Ovary (tissue), 9 donors: ENCODE data around the gene SRCIN1. TPM values are rescaled to one million over a fixed set of nuclear protein-coding genes. Genes with fewer than 3 reads are reported as not detected.
A peak's percentile ranks its signal among the peaks of the same experiment; 100 is the strongest.

Experiments used
- DNase-seq, 5 donors: peaks; one replicate each; pipeline ENCODE4 v3.0.0-alpha.2; 2019 to 2020
- H3K27ac ChIP-seq, 2 donors: fragments of 200-600 bp; one replicate each; pipeline versions ENCODE4 v1.5.1 to v1.8.0; 2019 to 2022
- H3K27me3 ChIP-seq: fragments of 200-600 bp; one replicate; pipeline ENCODE4 v1.8.0; 2022
- H3K36me3 ChIP-seq: fragments of 200-600 bp; sonication (generic); one replicate; pipeline ENCODE4 v1.5.1; 2019
- H3K4me1 ChIP-seq: one replicate; pipeline ENCODE4 v1.8.1; 2013; ENCODE audit warnings: mild to moderate bottlenecking, moderate library complexity; ENCODE audit not compliant: insufficient read depth
- H3K4me3 ChIP-seq: fragments of 200-600 bp; sonication (generic); one replicate; pipeline ENCODE4 v1.5.1; 2017
- H3K9me3 ChIP-seq, 2 donors: fragments of 200-600 bp in 1 of 2; sonication (generic) in 1 of 2; one replicate each; pipeline versions ENCODE4 v1.5.1 to v1.8.1; 2013 to 2019; ENCODE audit warnings: mild to moderate bottlenecking in 1 of 2, moderate library complexity in 1 of 2
- CTCF ChIP-seq, 3 donors: fragments of 450-650 bp in 2 of 3; fragments of 200-600 bp in 1 of 3; IDR thresholded peaks; one replicate each; pipeline versions ENCODE4 v1.5.1 to v1.8.0; 2016 to 2022; ENCODE audit warnings: antibody characterized with exemption in 3 of 3, mild to moderate bottlenecking in 1 of 3
- EP300 ChIP-seq: sonication (generic); formaldehyde crosslinking; IDR thresholded peaks from one replicate; pipeline ENCODE4 v1.6.1; 2017; ENCODE audit warnings: antibody characterized with exemption
- POLR2A ChIP-seq: fragments of 450-650 bp; IDR thresholded peaks from one replicate; pipeline ENCODE4 v1.6.1; 2017; ENCODE audit warnings: antibody characterized with exemption, mild to moderate bottlenecking, moderate library complexity
- WGBS, 3 donors: extraction: QIAGEN DNeasy Blood & Tissue Kit in 1 of 3; methylation state at CpG; one replicate each; pipeline versions ENCODE4 v1.1.5 to v1.1.7; 2013 to 2017; 5-methylcytosine and 5-hydroxymethylcytosine counted together
- intact Hi-C, 4 donors: fragments of 100-400 bp; cut with DNase I; formaldehyde crosslinking; loops; one replicate each; pipeline versions ENCODE4 v1.11.0 to v1.15.1; 2022 to 2023
- polyA plus RNA-seq, 2 donors: library from polyadenylated mRNA; stranded (reverse); fragments of 200-250 nt in 1 of 2; fragments of 350-450 nt in 1 of 2; fragmentation: Illumina TruSeq in 1 of 2; extraction: RNeasy Lipid Tissue Mini Kit (QIAGEN cat#74804) in 1 of 2; gene quantifications; one replicate each; pipeline ENCODE4 v1.2.3, GENCODE V29; 2013 to 2014
- total RNA-seq, 7 donors: library from RNA; depleted of rRNA in 2 of 7; stranded (reverse); fragments of >200 nt in 2 of 7; fragmentation: NEBNext Ultra II Directional in 3 of 7; extraction: Animal tissue kit (Norgen Biotek cat#: 25700) in 3 of 7; gene quantifications; one replicate each; pipeline versions ENCODE4 v1.1.0 to v1.2.4, GENCODE V29; 2016 to 2023
- donor health status: DM: no; HTN: no; CAD: no; lungs with moderate emphysema.
- donor health status: DM: no; HTN: no; CAD: no.
- donor health status: Bipolar disorder and iron deficiency.
- donor health status: DM: yes; HTN: yes; CAD: no.
- donor health status: DM: no; HTN: no; CAD: no.
- donor health status: DM: yes; HTN: yes; CAD: no.

Gene SRCIN1
- total and polyA plus RNA-seq, 9 donors = 0.18 to 3.0 (median 1.0) TPM

DNA sequence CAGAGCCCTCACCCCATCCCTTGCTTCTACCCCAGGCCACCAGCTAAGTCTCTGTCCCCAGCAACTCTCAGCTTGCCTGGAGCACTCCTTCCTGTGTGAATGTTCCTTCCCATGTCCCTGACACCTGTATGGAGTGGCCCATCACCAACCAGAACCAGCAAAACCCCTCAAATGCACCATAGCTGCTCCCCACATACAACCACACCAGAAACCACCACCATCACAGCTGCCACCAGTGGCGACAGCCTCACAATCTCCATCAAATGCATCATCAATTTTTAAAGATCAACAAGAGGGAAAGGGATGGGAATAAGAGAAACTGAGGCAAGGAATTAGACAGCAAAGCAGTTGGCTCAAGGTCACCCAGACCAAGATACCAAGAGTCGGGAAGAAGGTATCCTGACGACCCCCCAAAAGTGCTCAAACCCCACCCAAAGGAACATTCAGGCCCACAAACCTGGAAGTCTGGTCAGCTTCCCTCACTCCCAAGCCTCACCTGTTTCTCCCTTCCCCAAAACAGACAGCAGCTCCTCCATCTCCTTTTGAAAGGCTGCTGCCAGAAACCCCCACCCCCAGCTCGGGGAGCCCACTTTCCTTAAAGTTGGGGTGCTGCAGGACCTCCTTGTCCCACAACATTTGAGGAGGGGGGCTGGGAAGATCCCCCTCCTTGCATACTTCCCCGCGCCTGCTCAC, 1.8 kb downstream of the SRCIN1 start:
- intact Hi-C loops = loop anchor here in 1 of 4 donors (10.0 kb wide), 1 partner anchor 61 kb away; no protein-coding TSS in a partner anchor
- no peak overlapping the region for H3K27ac ChIP-seq
- no peak for DNase-seq
- H3K36me3 ChIP-seq = no peaks in the 10 kb centered on the region
- WGBS, 3 donors = 65 to 74% (median 72%) methylated on average over 6 of the region's 6 CpGs
- peaks cover 6% of the 10 kb centered on the region for H3K4me1 ChIP-seq
- TF ChIP-seq EP300 (no peak), CTCF (IDR thresholded peaks at IDR 0.05) (no peak), POLR2A (no peak)
- no peaks in the 10 kb centered on the region for H3K9me3 ChIP-seq
- peaks cover 3% of the 10 kb centered on the region for H3K27me3 ChIP-seq
- H3K4me3 ChIP-seq = no peak overlapping the region

- Histone ChIP-seq H3K4me3 (no peak overlapping the region), H3K36me3 (no peaks in the 10 kb centered on the region), H3K9me3 (no peaks in the 10 kb centered on the region), H3K27me3 (peaks cover 3% of the 10 kb centered on the region), H3K4me1 (peaks cover 6% of the 10 kb centered on the region), H3K27ac (no peak overlapping the region)
- TF ChIP-seq POLR2A = no peak
- TF ChIP-seq EP300 = no peak
- no peak for TF ChIP-seq CTCF (IDR thresholded peaks at IDR 0.05)
- intact Hi-C loops = loop anchor here in 1 of 4 donors (10.0 kb wide), 1 partner anchor 62 kb away; no protein-coding TSS in a partner anchor
- no peak for DNase-seq
- 56 to 69% (median 58%) methylated on average over 13 of the region's 13 CpGs for WGBS, 3 donors
These were observed 2.6 kb downstream of the SRCIN1 start for GRCh38 chr17:38602956-38603785.

DNA sequence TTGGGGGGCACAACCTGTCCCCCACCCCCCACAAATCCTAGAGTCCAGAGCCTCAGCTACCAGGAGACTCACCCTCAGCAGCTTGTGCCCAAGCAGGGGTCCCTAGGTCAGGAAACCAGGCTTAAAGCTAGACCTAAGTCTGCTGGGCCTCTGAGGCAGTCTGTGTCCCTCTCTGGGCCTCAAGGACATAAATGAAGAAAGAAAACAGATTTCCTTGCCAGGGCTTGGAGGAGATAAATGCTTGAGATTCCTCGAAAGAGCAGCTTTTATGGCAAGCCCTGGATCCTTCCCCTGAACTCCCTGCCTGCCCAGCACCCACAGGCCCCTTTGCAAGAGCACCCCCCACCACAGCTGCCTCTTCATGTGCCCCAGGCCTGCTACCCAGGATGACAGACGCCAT, 3.3 kb downstream of the SRCIN1 start:
- Histone ChIP-seq H3K36me3 (no peaks in the 10 kb centered on the region), H3K27me3 (no peaks in the 10 kb centered on the region), H3K4me3 (no peak overlapping the region), H3K9me3 (no peaks in the 10 kb centered on the region), H3K4me1 (peaks cover 6% of the 10 kb centered on the region), H3K27ac (no peak overlapping the region)
- no peak for TF ChIP-seq CTCF (IDR thresholded peaks at IDR 0.05)
- TF ChIP-seq EP300 = no peak
- TF ChIP-seq POLR2A = no peak
- no peak for DNase-seq
- intact Hi-C loops = loop anchor here in 1 of 4 donors (10.0 kb wide), 1 partner anchor 62 kb away; no protein-coding TSS in a partner anchor
- 8 to 16% (median 14%) methylated on average over 2 of the region's 2 CpGs for WGBS, 3 donors

DNA sequence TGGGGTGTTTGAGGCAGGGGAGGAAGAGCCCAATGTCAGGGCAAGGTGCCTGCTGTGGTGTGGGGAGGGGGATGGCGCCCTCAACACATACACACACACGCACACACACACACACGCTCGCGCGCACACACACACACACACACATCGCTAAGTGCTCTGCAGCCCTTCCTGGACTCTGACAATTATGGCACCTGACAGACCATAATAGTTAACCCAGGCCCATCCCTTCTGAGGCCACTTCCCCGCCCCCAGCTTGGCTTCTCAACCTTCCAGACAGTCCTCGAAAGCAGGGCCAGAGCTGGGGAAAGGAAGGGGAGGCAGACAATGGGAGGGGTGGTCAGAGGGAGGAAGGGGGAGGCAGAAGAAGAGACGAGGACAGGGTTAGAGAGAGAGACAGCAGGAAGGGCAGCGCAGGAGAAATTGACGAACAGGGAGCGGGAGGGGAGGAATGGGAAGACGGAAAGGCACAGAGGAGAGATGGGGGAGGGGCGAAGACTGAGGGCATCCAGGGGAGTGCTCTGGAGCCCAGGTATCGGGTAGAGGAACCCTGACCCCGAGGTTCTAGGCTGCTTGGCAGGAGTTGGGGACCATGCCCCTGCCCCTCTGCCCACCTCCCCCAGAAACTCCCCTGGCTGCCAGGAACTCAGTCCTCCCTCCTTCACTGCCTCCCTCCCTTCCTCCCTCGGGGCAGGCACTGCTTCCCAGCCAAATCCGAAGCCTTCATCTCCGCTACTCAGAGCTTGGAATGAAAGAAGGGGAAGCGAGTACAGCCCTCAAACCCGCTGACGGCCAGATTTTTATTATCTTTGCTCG, 4.0 kb downstream of the SRCIN1 start:
- DNase-seq = peak in 1 of 5 donors; percentile 45
- peaks cover 6% of the 10 kb centered on the region for H3K4me1 ChIP-seq
- TF ChIP-seq POLR2A (no peak), EP300 (no peak), CTCF (IDR thresholded peaks at IDR 0.05) (no peak)
- H3K9me3 ChIP-seq = no peaks in the 10 kb centered on the region
- H3K27me3 ChIP-seq = no peaks in the 10 kb centered on the region
- 12% methylated on average over 24 of the region's 24 CpGs for WGBS, 3 donors
- no peak overlapping the region for H3K4me3 ChIP-seq
- H3K36me3 ChIP-seq = no peaks in the 10 kb centered on the region
- no peak overlapping the region for H3K27ac ChIP-seq
- intact Hi-C loops = loop anchor here in 1 of 4 donors (10.0 kb wide), 1 partner anchor 63 kb away; no protein-coding TSS in a partner anchor
